T-helper 2 cell treated with Interferon-gamma antibody and Interleukin-4, amounts not matched to agents 100 ng/mL and 5 ng/mL, for 36 hours (primary cell): ENCODE data around the gene NPAT. TPM values are rescaled to one million over a fixed set of nuclear protein-coding genes. Genes with fewer than 3 reads are reported as not detected.

Experiments
- intact Hi-C: fragments of 100-400 bp; cut with micrococcal nuclease; formaldehyde crosslinking; loops from one replicate; pipeline ENCODE4 v1.15.1; 2023
- total RNA-seq: library from RNA; stranded (reverse); gene quantifications from 2 replicates; pipeline ENCODE4 v1.2.3, GENCODE V29; 2022

Gene NPAT
- total RNA-seq, 1 donor from 2014 or later, result 39.6 TPM

DNA sequence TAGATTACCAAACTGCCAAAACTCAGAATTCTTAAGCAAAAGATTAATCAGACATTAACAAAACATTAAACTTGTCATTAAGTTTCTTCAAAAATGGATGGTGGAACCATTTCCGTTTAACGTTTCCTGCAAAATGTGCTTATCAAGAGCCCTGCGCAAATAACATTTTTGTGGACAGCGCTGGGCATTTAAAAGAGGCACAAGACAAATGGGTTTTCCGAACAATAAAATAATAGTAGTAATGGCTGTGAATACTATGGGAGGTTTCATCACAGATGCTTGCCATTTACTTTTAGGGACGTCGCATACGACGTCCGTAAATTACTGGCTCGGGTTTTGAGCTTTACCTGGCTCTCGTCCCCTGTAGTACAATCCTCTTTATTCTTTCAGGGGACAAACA lies 1.1 kb downstream of the NPAT start:
- intact Hi-C loops, result loop anchor here (5.0 to 10.0 kb wide), 4 partner anchors 36 to 767 kb away; partner anchors contain the start of genes CWF19L2 and EXPH5

GRCh38 chr11:108220721-108221336 lies 1.6 kb downstream of the NPAT start:
- intact Hi-C loops, result loop anchor here (5.0 to 10.0 kb wide), 4 partner anchors 36 to 766 kb away; partner anchors contain the start of genes CWF19L2 and EXPH5

DNA sequence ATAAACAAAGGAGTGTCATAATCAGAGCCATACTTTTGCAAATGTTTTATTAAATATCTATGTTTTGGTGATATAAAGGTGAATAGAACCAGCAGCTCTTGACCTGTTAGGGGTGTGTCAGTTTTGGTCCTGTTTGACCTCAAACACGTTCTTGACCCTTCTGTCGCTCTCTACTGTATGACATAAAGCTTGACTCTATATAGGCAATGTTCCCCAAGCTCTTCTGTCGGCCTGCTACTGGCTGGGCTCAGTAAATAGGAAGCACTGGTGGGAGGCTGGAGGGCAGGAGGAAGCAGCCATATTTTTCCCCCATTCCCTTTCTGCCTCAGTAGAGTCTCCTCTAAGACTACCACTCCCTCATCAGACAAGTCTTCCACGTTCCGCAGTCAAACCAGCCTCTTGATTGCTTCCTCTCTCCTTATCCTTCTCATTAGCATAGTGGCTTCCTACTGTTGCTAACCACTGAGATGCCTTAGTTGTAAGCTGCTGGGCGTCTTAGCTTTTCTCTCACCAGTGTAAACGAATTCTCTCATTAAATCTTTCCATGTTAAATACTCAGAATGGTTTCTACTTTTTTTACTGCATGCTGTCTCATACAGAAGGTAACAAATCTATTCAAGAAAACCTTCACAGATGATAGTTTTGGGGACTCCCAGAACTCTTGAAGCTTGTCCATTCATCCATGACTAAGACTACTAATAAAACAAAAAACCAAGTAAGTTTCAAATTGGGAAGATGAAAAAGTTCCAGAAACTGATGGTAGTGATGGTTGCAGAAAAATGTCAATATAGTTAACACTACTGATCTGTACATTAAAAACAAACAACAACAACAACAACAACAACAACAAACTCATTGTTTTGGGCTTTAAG lies 3.3 kb downstream of the NPAT start:
- intact Hi-C loops, result no loop called here

- intact Hi-C loops, result no loop called here
These were observed 4.0 kb downstream of the NPAT start for GRCh38 chr11:108218455-108218854.

GRCh38 chr11:108216988-108217387 lies 5.5 kb downstream of the NPAT start:
- intact Hi-C loops, result no loop called here

DNA sequence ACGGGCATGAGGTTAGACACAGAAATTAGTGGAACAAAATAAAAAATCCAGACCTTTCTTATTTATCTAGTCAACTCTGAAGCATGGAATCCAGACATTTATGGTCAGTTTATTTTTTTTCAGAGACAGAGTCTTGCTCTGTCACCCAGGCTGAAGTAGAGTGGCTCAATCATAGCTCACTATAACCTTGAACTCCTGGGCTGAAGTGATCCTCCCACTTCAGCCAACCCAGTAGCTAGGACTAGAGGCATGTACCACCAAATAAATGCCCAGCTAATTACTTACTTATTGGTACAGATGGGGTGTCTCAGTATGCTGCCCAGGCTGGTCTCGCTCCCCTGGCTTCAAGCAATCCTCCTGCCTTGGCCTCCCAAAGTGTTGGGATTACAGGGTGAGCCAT lies 8.7 kb downstream of the NPAT start:
- intact Hi-C loops, result no loop called here

- intact Hi-C loops, result no loop called here
These were observed 12.0 kb downstream of the NPAT start for GRCh38 chr11:108210441-108210840.

DNA sequence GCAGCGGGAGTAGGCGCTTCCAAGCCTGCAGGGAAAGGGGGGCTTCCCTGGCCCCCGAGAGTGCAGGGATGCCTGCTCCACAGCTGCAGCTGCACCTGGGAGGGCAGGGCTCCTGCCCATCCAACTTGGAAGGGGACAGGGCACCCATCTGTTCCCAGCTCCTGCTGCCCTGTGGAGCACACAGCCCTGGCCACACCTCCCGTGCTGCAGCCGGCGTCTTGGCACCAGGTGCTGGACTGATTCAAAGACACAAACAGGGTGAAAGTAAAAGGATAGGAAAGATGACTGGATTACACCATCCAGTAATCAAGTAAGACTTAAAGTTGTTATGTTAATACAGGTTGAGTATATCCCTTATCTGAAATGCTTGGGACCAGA lies 14.8 kb downstream of the NPAT start:
- intact Hi-C loops, result no loop called here

DNA sequence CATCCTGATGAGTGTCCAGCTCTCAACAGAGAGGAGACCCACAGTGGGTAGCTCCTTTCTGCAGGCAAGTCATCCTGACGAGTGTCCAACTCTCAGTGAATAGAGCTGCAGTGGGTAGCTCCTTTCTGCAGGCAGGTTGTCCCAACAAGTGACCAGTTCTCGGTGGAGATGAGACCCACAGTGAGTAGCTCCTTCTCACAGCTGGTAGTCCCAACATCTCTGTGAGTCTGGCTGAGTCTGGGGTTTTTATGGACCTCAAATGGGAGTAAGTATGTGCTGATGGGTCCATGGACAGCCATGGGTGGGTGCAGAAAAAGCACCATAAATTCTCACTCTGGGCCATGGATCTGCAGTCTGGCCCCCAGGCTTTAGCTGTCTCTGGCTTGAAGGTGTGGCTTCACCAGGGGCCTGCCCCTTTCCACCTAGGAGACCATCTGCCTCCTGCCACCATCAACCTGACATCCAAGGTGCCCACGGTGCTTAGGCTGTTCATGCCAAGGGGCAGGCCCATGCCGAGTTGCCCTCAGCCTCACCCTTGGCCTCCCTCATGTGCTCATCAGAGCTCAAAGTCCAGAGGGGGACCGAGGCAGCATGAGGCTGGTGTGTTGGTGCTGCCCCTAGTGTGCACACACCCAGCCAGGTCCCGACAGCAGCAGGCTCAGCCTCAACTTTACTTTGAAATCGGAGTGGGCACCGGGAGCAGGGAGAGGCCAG lies 15.3 kb downstream of the NPAT start:
- intact Hi-C loops, result no loop called here

DNA sequence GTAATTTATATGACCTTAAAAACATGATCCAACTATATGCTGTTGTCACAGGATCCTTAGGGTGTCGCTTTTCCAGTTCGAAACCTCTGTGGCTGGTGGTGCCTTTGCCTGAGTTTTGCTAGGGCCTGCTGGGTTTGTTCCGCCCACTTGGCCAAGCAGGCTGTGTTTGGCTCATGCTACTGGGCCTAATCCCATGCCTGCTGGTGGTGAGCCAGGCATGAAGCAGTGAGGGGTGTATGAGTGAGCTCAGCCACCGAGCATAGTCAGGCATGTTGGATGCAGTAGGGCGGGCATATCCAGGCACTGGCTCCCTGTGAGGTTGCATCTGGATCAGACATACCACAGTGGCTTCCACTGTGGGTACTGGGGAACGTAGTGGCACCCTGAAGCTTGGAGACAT lies 16.3 kb downstream of the NPAT start:
- intact Hi-C loops, result no loop called here

GRCh38 chr11:108204929-108205499 lies 17.4 kb downstream of the NPAT start:
- intact Hi-C loops, result no loop called here

DNA sequence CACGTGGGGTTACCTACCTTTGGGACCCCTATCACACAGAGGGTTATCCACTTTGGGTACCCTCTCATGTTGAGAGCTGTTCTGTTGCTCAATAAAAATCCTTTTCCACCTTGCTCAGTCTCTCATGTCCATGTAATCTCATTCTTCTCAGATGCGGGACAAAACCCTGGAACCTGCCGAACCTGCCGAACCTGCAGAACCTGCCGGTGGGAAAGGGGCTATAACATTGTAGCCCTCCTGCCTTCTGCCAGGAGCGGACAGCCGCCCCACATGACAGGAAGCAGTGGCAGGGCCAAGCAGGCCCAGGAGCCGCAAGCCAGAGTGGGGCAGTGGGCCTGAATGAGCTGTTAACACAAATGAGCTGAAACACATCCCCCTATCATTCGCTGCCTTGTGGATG lies 18.1 kb downstream of the NPAT start:
- intact Hi-C loops, result no loop called here

GRCh38 chr11:108203075-108203474 lies 19.4 kb downstream of the NPAT start:
- intact Hi-C loops, result no loop called here

DNA sequence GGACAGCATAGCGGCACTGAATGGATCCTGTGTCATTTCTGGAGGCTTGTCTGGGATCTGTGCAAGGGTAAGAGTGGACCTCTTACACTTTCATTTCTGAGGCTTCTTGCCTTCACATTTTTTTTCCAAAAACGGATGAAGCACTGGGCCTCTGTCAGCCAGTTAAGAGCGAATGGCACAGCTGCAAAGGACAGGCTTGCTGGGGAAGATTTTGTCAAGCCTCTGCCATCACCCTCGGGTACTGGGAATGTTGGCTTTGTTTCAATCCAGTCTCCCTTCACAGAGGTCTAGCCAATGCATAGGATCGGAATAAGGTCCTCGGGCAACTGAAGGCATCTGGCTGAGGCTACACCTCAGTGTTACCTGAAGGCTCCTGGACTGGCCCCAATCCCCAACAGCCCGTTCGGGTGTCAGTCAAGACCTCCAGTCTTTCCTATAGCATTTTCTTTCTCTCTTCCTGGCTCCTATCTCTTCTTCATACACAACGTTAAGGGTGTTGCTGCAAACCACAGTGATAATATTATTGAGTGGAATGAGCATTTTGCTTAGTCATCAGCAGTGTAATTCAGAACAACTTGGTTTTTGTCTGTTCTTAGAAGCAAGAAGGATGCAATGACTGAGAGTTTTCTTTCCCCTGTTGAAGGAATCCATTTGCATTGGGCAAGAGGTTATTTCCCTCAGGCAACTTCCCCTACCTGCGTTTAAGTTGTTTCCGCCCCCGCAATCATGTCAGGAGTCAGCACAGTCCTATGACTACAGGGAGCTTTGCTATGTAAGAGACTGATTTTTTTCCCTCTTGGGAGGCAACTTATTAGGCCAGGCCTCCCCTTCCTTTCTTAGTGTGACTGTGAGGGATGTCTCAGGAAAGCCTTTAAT lies 22.8 kb downstream of the NPAT start:
- intact Hi-C loops, result no loop called here

DNA sequence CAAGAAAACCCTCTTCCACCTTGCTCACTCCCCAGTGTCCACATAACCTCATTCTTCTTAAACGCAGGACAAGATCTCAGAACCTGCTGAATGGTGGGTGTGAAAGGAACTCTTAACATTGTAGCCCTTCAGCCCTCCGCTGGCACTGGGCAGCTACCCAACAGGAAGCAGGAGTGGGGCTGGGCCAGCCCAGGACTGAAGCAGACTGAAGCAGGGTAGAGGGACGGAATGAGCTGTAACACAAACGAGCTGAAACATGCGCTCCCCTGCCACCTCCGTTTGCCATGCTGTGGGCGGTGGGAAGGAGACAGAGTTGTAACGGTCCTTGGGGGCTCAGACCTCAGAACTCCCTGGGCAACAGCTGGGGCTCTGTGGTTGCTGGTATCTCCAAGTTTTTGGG lies 23.6 kb downstream of the NPAT start:
- intact Hi-C loops, result no loop called here

DNA sequence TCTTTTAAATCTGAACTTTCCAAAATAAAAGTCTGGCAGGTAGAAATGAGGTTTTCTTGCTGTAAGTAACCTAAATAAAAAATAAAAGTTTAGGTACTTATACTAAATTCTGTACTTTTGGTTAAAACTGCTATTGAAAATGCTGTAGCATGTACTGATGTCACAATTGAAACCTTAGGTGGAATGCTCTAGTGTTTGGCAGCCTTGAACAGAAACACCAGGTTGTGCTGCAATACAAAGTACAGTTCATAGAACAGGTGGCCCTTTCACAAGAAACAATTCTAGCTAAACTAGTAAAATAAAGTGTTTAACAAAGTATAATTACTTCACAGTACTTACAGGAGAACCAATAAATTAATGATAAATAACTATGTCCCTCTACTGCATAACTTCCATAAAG lies 25.1 kb downstream of the NPAT start:
- intact Hi-C loops, result no loop called here

- intact Hi-C loops, result no loop called here
These were observed 25.5 kb downstream of the NPAT start for GRCh38 chr11:108196901-108197300.

- intact Hi-C loops, result no loop called here
These were observed 28.7 kb downstream of the NPAT start for GRCh38 chr11:108193725-108194124.

- intact Hi-C loops, result no loop called here
These were observed 44.9 kb downstream of the NPAT start for GRCh38 chr11:108177570-108177969.

DNA sequence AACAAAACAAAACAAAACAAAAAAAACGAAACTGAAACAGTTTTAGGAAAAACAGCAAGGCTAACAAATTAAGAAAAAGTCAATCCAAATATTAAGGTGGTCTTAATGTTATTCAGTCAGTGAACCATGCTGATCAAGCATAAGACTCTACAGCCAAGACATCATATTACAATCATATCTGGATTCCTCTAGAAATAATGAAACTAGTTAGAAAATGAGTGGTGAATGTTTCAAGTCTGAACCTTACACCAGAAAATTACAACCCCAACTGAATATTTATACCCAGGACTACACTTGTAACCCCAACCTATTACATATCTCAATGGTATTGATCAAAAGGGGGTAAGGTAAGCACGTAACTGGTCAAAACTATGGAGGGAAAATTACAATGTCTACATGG lies 52.3 kb downstream of the NPAT start:
- intact Hi-C loops, result no loop called here

DNA sequence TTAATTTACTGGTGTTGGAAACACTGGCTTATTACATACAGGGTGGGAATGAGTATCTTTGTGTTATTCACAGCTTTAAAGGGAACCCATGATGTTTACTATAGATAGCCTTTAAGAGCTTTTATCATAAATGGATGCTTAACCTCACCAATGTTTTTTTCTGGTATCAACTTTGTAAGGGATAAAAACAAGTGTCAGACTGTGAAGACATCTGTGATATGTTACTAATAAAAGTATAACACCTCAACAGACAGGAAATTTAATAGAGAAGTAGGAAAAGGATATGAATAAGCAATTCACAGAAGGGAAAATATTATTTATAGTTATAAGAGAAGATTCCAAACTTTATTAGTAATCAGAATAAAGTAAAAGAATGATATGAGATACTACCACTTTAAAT lies 54.8 kb downstream of the NPAT start:
- intact Hi-C loops, result no loop called here
